Stimulated activated CD4-positive, alpha-beta T cell treated with anti-CD3 and anti-CD28 coated beads, Interleukin-2, amount 100 ng/mL, for 48 hours (primary cell): Measurements from ENCODE around the gene SLC25A34.

Source experiments
- DNase-seq, 2 donors: peaks; one replicate each; pipeline ENCODE4 v3.0.0-alpha.2; 2020

The SLC25A34 gene

DNA sequence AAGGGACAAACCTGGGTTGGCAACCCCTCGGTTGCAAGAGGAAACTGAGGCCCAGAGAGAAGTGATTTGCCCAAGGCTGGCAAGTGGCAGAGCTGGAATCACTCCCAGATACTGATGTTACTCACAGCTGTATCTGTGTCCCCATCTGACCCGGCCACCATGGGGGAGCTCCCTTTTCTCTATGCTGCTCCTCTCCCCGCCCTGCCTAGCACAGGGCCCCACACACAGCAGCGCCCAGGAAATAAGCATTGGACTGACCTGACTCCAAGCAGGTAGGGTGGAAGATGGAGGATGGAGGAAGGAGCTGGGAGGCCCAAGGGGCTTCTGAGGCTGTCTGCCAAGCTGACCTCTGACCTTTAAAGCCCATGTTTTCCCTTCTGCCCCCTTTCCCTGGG is 19.6 kb downstream of the SLC25A34 start:
- DNase-seq, result no peak

DNA sequence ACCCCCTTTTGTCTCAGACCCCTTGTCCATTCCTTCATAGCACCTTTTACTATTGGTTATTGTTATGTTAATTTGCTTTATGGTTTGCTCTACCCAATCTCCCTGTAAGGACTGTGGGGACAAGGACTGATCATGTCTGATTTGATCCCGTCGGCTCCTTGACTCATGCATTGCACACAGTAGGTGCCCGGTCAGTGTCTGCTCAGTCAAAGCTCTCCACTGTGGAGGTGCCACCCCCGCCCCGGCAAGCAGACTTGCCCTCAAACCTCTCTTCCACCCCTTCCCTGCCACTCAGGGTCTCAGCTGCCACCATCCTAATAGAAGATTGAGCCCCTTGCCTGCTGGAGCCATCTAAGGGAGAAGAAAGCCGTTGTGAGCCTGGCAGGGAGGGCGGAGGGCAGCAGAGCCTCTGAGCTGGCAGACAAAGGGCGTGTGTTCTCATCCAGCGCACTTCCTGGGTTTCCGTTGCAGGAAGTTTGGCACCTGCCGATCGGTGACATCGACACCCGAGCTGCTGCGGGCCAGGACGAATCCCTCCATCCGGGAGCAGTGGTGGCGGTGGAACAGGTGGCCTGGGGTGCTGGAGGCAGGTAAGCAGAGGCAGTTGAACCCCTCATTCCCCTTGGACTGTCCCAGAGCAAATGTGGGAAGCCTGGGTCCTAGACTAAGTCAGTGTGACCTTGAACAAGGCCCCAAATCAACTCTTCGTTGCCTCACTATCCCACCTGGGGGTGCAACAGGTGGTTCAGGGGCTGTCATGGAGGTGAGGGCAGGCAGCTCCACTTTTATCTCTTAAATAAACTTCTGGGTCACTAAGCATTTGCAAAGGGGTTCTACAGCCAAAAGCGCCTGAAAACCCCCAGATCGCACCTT is 20.3 kb downstream of the SLC25A34 start:
- no peak for DNase-seq

DNA sequence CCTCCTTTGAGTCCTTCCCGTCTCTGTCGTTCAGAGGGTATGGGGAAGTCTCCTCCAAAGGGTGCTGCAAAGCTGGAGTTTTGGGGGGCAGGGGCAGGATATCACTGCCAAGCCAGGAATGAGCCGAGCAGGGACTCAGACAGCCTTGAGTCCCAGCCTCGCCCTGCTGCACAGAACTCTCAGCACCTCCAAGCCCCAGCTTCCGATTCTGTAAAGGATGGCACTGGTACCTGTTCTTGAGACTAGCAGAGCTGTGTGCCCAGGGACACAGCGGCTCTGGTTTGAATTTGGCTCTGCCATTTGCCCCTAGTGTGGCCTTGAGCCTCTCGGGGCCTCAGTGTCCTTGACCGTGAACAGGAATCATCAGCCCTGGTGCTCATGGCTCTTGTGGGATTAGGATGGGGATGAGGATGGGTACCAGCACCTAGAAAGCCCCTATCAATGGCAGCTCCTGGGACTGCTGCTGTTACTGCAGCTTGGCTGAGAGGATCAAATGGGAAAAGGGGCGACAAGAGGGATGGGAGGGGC is 21.0 kb downstream of the SLC25A34 start:
- DNase-seq, result no peak

DNA sequence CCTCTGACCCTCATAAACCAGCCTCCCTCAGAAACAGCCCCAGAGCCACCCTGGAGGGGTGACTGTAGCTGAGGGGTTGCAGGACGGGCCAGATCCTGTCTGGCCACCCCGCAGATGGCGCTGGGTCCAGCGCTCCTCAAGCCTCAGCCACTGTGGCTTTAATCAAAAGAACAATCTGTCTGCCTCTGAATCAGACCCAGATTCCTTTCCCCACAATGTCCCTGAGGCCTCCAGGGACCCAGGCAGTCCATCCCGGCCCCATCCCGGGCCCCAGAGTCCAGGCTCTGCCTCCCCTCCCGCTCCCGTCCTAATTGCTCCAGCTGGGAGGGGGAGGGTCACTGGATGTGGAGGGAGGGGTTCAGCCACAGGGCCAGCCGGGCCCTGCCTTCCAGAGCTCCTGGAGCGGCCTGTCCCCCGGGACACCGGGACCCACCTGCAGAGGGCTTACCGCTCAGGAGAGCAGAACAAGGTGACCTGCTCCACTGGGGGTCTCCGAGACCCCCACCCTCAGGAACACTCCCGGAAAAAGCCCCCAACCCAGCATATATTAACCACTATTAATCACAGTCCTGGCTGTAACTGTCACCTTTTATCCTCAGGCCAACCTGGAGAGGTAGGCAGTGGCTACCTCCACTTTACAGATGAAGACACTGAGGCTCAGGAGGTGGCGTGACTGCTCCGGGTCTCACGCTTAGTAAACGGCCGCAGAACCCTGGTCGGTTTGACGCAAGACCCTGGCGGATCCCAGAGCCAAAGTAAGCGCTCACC is 21.7 kb downstream of the SLC25A34 start:
- no peak for DNase-seq

DNA sequence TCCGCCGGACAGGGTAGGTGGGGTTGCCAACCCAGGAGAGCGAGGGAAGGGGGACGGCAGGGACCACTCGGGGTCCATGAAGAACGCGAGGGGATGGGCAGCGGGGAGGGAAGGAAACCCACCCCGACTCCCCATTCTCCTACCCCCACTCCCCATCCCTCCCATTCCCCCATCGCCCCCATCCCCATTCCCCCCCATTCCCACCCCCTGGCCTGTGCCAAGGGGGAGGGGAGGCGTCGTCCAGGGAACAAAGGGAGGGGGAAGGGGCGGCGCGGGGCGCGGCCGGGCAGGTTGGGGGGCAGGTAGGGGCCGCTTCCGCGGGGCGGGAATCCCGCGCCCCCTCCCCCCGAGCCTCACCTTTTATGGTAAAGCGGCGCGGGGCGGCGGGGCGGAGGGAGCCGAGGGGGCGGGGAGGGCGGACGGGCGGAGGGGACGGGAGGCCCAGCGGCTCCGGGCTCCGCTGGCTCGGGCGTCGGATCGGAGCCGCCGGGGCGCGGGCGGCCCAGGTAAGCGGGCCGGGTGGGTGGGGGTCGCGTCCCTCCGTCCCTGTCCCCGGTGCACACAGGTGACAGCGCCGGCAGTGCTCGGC is 22.4 kb downstream of the SLC25A34 start, which contains the start of gene FBLIM1:
FBLIM1 (plus strand) TSS at position 453 of the 589 bp plus-strand sequence. CDS start 6,189 bp downstream, outside the sequence.
- DNase-seq, result no peak

DNA sequence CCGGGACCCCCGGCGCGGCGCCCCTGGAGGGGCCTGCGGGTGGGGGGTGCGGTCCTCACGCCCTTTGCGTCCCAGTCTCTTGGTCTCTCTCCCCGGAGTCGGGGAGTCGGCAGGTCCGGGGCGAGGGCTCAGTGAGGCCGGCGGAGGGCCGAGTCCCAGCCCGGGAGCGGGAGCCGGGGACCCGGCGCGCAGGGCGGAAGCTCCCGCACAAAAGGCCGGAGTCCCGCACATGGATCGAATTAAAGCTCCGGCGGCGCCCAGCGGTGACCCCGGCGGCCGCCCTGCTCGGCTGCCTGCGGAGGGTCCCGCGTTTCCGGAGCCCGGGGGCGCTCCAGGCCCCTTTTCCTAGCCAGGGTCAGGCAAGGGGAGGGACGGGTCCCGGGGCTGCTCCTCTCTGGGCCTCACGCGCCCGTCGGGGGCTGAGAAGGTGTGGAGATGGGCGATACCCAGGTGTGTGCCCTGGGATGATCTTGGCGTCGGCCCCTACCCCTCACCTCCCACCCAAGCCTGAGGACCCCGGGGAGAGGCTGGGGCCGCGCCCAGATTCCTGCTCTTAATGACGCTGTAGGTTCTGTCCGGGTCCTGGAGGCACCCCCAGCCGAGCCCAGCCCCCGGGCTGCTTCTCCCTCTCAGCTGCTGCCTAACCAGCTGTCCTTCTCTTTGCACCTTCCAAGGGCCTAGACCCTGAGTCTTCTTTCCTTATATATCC is 23.0 kb downstream of the SLC25A34 start:
- no peak for DNase-seq

DNA sequence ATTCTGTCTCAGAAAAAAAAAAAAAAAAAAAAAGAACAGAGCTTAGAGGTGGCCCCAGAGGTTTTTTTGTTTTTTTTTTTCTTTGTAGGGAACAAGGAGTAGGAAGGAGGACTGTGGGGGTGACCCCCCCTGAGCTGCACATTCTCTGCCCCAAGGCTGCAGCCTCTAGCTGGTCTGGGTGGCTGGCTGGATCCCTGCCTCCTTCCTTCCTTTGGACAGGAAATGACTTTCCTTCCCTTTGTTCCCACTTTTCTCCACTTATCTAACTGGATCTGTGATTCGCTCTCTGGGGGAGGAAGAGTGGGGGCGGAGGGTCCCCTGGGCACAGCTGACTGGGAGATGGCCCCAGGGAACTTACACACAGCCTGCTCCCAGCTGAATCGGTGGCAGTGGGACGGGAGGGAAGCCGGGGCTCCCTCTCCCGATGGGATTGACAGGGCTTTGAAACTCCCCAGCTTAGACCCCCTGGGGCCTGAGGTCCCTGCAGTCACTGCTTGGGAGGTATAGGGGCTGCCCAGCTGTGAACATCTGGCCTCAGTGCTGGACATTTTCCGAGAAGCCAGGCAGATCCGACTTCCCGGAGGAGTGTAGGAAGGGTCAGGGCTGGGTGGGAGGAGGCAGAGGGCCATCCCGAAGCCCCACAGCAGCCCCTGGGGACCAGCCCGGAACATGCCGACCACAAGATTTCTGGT is 24.6 kb downstream of the SLC25A34 start:
- DNase-seq, result no peak

DNA sequence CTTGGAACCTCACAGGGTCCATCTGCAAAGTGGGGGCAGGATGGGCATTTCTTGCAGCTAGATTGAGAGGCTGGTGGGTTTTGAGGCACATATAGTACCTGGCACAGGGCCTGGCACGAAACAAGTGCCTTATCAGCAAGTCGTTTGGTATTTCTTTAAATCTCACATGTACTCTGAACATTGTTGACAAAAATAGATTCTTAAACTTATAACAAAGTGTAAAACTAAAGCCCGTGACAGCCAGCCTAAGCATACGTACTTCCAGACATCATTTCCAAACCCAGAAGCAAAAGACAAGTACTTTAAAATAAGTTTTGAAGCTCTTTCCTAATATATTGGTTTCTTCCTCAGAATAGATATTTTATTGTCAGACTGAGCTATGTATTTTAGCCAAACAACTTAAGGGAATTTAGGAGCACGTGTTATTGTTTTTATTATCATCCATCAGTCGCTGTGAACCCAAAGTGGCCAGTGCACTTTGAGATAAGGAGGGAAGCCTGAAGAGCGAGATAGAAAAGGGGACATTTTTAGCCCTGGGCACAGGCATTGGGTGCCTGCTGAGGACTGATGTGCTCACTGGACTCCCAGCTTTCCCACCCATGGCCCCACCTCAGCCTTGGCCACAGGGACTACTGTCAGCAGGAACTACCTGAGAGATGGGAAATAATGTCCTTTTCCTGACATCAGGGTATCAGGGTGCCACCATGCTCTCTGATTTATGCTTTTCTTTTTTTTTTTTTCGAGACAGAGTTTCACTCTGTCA is 25.5 kb downstream of the SLC25A34 start:
- DNase-seq, result no peak

DNA sequence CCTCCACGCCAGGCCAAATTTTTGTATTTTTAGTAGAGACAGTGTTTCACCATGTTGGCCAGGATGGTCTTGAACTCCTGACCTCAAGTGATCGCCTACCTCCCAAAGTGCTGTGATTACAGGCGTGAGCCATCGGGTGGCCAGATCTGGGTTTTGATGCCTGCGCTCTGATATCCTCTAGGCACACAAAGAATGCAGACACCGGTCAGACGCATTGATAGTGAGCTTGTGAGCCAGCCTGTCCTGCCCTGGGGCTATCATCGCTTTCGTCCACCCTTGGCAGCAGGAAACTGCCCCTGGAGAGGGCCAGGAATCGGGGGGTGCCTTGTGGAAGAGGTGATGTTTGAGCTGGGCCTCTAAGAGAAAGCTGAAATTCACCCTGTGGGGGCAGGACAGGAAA is 26.5 kb downstream of the SLC25A34 start:
- DNase-seq, result no peak

DNA sequence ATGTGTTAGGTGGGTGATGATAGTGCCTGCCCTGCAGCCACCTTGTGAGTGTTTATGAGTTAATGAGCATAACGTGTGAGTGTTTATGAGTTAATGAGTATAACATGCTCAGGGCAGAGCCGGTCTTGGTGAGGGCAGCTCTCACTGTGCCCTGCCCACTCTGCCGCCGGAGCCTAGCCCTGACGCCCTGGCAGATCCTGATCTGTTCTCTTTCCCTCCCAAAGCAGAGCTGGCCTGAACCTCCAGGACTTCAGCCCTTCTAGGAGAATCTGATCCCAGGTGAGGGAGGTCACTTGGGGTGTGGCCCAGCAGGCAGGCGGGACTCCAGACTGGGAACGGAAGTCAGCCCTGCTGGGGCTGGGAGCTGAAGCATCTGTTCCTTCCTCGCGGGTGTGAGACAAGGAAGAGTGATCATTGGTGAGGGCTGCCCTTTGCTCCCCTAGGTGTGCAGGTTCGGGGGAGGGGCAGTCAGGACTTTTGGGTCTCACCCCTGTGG is 28.3 kb downstream of the SLC25A34 start:
- no peak for DNase-seq

DNA sequence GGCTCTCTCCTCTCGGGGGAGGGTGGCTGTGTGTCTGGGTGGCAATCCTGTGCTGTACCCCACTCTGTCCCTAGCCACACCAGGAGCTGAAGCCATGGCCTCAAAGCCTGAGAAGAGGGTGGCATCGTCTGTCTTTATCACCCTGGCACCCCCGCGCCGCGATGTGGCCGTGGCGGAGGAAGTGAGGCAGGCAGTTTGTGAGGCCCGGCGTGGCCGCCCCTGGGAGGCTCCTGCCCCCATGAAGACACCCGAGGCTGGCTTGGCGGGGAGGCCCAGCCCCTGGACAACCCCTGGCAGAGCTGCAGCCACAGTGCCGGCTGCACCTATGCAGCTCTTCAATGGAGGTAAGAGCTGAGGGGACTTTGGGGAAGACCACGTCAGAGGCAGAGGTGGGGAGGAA is 28.8 kb downstream of the SLC25A34 start:
- no peak for DNase-seq

DNA sequence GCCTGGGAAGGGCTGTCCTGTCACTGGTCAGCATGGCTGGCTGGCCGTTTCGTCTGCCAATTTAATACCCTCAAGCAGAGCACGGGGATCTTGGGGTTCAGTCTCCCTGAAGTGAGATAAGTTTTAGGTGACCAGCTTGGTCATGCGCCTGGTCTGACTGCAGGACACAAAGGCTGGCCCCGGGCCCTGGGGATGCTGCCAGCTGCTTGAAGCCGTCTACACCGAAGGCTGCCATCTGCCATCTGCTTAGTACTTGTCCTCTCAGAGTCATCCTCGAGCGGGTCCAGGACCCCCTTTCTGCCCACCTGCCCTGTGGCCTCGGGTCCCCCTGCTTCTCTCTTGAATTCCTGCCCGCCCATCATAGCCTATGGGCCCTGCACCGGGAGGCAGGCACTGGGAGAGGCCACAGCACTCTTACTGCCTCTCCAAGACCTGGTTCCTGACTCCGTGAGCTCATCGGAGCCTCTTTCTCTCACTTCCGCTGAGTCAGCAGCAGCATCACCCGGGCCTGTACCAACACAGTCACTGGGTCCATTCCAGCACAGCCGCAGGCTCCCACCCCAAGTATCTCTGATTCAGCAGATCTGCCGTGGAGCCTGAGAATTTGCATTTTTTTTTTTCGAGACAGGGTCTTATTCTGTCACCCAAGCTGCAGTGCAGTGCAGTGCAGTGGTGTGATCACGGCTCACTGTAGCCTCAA is 29.6 kb downstream of the SLC25A34 start:
- no peak for DNase-seq

DNA sequence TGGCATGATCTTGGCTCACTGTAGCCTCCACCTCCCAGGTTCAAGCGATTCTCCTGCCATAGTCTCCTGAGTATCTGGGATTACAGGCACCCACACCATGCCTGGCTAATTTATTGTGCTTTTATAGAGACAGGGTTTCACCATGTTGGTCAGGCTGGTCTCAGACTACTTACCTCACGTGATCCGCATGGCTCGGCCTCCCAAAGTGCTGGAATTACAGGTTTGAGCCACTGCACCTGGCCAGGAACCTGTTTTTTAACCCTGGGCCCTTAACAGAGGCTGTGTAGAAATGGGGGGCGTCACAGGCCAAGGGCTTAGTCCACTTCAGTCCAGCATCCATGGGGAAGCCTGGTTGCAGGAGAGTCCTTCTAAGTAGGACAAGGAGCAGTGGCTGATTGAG is 31.9 kb downstream of the SLC25A34 start:
- DNase-seq, result no peak

DNA sequence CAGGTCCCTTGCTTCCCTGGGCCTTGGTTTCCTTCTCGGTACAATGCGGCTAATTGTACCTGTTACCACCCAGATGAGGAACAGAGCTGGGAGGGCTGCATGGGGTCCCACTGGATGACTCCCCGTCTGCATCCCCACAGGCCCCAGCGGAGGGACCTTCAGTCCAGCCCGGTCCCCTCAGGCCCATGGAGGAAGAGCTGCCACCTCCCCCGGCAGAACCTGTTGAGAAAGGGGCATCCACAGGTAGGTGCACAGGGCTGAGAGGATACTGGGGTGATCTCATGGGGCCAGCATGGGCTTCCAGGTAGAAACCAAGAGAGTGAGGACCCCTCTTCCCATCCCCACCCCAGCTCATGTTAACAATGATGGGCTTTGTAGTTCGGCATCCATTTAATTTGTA is 32.3 kb downstream of the SLC25A34 start:
- DNase-seq, result no peak

DNA sequence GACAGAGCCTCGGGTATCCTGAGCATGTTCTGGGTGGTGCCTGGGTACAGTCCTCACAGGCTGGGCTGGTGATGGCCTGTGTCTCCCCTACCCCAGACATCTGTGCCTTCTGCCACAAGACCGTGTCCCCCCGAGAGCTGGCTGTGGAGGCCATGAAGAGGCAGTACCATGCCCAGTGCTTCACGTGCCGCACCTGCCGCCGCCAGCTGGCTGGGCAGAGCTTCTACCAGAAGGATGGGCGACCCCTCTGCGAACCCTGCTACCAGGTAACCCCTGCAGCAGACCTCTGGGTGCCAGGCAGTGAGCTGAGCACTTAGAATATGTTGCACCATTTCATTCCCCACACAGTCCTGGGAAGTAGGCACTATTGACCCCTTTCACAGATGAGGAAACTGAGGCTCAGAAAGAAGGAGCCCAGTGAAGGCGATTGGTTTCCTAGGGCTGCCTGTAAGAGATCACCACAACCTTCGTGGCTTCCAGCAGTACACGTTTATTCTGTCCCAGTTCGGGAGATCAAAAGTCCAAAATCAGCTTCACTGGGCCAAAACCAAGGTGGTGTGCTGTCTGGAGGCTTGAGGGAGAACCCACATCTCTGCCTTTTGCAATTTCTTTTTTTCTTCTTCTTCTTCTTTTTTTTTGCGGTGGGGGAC is 34.4 kb downstream of the SLC25A34 start:
- no peak for DNase-seq

DNA sequence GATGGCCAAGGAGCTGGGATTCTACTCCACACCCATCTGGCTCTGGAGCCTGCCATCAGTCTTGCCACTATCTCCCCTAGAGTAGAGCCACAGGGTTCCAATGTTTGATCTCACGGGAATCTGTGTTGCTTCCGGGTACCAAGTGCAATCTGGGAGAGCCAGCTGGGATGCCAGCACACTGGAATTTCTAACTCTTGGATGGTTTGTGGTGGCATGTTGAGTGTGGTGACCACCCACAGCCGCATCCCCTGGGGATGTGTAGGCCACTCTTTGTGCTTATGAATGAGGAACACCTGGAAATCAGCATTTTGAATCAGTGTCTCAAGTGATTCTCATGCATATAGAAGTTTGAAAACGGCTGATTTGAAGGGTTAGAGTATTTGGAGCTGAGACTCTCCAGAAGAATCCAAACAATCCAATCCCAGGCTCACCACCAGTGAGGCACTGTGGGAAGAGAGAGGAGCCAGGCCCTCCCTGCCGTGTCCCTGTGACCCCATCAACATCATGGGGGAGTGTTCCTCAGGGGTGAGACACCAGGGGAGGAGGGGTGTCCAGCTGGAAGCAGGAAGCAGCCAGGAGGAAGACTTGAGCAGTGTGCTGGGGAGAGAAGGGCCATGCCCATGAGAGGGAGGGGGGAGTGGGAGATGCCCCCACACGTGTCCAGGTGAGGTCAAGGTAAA is 35.9 kb downstream of the SLC25A34 start:
- no peak for DNase-seq

DNA sequence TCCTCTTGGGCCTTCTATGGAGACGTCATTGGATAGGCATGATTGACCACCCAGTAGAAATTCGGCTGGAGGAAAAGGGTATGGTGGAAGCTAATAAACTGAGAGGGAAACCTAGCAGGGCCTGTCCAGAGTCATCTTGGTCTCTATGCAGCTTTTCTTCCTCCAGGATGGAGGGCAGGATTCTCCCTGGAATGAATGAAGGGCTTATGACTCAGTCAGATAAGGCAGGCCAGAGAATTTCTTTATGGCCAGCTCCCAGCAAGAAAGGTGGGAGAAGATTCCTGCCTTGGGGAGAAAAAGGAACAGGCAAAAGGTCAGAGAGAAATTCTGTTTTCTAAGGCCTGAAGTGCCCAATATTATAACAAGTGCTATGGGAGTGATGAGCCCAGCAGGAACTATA is 39.6 kb downstream of the SLC25A34 start:
- DNase-seq, result no peak

DNA sequence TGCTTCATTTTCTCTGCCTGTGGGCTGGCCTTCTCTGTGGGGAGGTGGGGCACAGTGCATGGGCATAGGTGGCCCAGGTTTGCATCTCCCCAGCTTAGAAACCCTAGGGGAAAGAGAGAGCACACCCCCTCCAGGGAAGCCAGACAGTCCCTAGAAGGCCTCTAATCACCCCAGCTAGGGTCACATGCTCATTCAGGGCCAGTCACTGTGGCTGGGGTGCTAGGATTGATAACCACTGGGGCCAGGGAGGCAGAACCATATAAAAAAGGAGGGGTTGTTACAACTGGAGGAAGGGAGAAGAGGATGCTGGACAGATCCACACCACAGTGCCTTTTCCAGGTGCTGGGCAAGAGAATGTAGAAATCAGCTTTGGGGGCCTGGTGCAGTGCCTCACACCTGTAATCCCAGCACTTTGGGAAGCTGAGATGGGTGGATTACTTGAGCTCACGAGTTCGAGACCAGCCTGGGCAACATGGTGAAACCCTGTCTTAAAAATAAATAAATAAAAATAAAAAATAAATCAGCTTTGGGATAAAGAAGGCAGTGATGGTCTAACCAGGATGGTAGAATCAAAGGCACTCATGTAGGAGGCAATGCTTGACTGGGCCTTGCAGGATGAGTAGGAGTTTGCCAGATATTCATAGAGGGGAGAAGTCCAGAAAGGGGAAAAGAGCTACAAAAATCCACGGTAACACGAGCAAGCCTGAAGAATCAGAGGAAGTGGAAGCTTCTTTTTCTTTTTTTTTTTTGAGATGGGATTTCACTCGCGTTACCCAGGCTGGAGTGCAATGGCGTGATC is 42.0 kb downstream of the SLC25A34 start:
- no peak for DNase-seq

DNA sequence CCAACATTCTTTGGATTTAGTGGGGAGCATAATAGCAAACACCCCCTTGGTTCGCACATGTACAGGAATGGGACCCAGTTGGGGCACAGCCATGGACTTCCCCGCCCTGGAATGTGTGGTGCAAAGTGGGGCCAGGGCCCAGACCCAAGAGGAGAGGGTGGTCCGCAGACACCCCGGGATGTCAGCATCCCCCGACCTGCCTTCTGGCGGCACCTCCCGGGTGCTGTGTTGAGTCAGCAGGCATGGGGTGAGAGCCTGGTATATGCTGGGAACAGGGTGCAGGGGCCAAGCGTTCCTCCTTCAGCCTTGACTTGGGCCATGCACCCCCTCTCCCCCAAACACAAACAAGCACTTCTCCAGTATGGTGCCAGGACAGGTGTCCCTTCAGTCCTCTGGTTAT is 49.6 kb downstream of the SLC25A34 start:
- DNase-seq, result no peak
